Lung (tissue), 12 donors: Measurements from ENCODE around the gene FADS1. TPM values are rescaled to one million over a fixed set of nuclear protein-coding genes. Genes with fewer than 3 reads are reported as not detected.

Source experiments
- ATAC-seq: fragments of 200-7000 bp; cut with Tn5 transposase; one replicate; pipeline ENCODE4 v1.9.1; 2020; ENCODE audit warnings: moderate number of reproducible peaks; ENCODE audit not compliant: insufficient read depth, low FRiP score
- DNase-seq, 3 donors: peaks; one replicate each; pipeline ENCODE4 v3.0.0-alpha.2; 2013 to 2017
- H3K27ac ChIP-seq, 2 donors: one replicate each; pipeline ENCODE4 v1.5.1; 2013; ENCODE audit warnings: mild to moderate bottlenecking in 2 of 2, moderate library complexity in 2 of 2, control low read depth in 1 of 2, inconsistent platforms in 1 of 2, low read depth in 1 of 2, low read length in 1 of 2
- H3K27me3 ChIP-seq, 3 donors: one replicate each; pipeline ENCODE4 v1.5.1; 2013; ENCODE audit warnings: low read length in 2 of 3; ENCODE audit not compliant: control insufficient read depth in 3 of 3, insufficient read depth in 3 of 3
- H3K36me3 ChIP-seq, 4 donors: one replicate each; pipeline ENCODE4 v1.5.1; 2013; ENCODE audit warnings: low read length in 4 of 4, mild to moderate bottlenecking in 1 of 4, moderate library complexity in 1 of 4; ENCODE audit not compliant: control insufficient read depth in 4 of 4, insufficient read depth in 4 of 4
- H3K4me1 ChIP-seq, 5 donors: one replicate each; pipeline ENCODE4 v1.5.1; 2013; ENCODE audit warnings: low read length in 5 of 5, mild to moderate bottlenecking in 2 of 5, moderate library complexity in 1 of 5; ENCODE audit not compliant: control insufficient read depth in 5 of 5, insufficient read depth in 5 of 5
- H3K4me3 ChIP-seq: one replicate; pipeline ENCODE4 v1.5.1; 2013; ENCODE audit warnings: mild to moderate bottlenecking, control low read depth, moderate library complexity
- H3K9ac ChIP-seq, 2 donors: one replicate each; pipeline ENCODE4 v1.5.1; 2013; ENCODE audit warnings: low read length in 2 of 2, control low read depth in 1 of 2; ENCODE audit not compliant: insufficient read depth in 1 of 2
- H3K9me3 ChIP-seq, 4 donors: one replicate each; pipeline ENCODE4 v1.5.1; 2013; ENCODE audit warnings: low read length in 3 of 4, mild to moderate bottlenecking in 1 of 4, moderate library complexity in 1 of 4; ENCODE audit not compliant: control insufficient read depth in 4 of 4, insufficient read depth in 3 of 4
- WGBS, 2 donors: extraction: QIAGEN DNeasy Blood & Tissue Kit; methylation state at CpG; one replicate each; pipeline ENCODE4 v1.1.7; 2013; 5-methylcytosine and 5-hydroxymethylcytosine counted together
- polyA plus RNA-seq, 2 donors: library from polyadenylated mRNA; stranded (reverse); fragments of 200-250 nt; gene quantifications; one replicate each; pipeline ENCODE4 v1.2.1, GENCODE V29; 2013
- total RNA-seq, 2 donors: library from RNA; depleted of rRNA in 1 of 2; stranded (reverse); fragments of >200 nt in 1 of 2; gene quantifications; one replicate each; pipeline ENCODE4 v1.2.1, GENCODE V29; 2014 to 2021
- TF ChIP-seq, protein P1 (sequence below): IDR thresholded peaks from 2 replicates; pipeline ENCODE4 v1.5.1; 2012; ENCODE audit warnings: mild to moderate bottlenecking; ENCODE audit errors: control extremely low read depth, extremely low read depth
- donor health status: control.
- donor health status: control.
- donor health status: Bipolar disorder and iron deficiency.
- donor health status: healthy.
- donor health status: DM: yes; HTN: yes; CAD: no.

Gene FADS1
- total and polyA plus RNA-seq, 4 donors, result 35.1 to 102 (median 45.0) TPM

DNA sequence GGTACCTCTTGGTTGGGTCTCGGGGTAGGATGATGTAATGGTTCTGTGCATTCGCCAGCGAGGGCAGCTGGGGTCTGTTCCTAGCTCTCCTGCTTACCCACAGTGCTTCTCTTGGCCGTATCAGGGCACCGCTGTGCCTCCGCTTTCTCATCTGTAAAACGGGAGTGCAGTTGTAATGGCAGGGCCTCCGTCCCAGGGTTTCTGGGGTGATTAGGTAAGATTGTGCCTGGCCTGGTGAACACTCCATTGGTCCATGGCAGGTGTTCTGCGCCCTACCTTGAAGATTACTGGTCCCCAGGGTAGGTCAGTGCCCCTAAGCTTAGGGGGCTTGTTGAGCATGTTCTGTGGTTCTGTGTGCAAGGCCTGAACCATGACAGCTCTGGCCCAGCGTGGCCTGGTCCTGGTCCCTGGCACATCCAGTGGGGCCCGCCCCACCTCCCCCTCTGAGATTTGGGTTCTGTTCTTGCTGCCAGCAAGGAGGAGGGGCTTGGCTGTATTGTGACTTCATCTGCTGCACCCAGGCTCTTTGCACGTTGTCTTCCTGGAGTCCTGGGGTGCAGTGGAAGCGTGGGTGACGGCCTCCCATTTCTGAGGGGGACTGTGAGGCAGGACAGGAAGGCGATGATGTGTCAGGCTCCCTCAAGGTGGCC, 59.5 kb downstream of the FADS1 start:
- no peak overlapping the region for H3K4me3 ChIP-seq
- peaks cover 0 to 22% (median 0%) of the 10 kb centered on the region in 5 donors for H3K4me1 ChIP-seq
- no peak overlapping the region for H3K9ac ChIP-seq
- TF ChIP-seq, protein P1, sequence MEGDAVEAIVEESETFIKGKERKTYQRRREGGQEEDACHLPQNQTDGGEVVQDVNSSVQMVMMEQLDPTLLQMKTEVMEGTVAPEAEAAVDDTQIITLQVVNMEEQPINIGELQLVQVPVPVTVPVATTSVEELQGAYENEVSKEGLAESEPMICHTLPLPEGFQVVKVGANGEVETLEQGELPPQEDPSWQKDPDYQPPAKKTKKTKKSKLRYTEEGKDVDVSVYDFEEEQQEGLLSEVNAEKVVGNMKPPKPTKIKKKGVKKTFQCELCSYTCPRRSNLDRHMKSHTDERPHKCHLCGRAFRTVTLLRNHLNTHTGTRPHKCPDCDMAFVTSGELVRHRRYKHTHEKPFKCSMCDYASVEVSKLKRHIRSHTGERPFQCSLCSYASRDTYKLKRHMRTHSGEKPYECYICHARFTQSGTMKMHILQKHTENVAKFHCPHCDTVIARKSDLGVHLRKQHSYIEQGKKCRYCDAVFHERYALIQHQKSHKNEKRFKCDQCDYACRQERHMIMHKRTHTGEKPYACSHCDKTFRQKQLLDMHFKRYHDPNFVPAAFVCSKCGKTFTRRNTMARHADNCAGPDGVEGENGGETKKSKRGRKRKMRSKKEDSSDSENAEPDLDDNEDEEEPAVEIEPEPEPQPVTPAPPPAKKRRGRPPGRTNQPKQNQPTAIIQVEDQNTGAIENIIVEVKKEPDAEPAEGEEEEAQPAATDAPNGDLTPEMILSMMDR, result no peak
- DNase-seq, result no peak
- no peak overlapping the region for H3K27ac ChIP-seq
- no peaks in the 10 kb centered on the region for H3K27me3 ChIP-seq
- H3K9me3 ChIP-seq, result no peaks in the 10 kb centered on the region
- 86 to 91% methylated on average over 15 of the region's 15 CpGs for WGBS, 2 donors
- H3K36me3 ChIP-seq, result no peaks in the 10 kb centered on the region
- ATAC-seq, result no peak

DNA sequence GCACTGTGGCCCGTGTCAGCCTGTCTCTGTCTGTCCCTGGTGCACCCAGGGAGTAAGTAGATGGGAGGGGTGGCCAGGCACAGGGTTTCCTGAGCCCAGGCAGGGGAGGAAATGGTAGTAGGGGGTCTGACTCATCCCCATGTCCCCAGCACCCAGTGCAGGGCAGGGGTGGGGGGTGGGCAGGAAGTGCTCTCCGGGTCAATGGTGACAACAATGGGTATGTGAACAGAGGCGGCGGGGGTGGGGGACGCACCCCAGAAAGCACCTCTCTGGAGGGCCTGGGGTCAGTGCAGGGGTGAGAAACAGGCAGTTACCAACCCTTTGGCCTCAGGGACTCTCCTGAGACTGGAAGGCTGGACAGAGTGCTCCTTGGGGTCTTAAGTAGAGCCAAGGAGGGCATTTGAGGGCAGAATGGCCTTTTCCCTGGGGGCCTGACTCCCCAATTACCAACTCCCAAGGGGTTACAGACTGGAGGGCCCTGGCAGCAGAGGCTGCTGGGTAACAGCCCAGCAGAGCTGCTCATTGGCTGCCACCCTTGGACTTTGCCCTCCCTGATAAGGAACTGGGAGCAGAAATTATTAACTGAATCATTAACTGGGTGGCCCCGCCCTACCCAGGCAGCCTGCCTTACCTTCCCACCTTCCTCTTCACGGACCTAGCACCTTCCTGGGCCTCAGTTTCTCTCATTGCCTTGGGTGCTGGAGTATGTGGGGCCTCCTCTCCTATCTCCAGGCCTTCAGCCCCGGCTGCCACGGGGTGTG, 60.2 kb downstream of the FADS1 start:
- H3K4me1 ChIP-seq, result peaks cover 0 to 22% (median 0%) of the 10 kb centered on the region in 5 donors
- TF ChIP-seq, protein P1, result no peak
- DNase-seq (peak in 1 of 3 donors; percentile 33), ATAC-seq (no peak)
- H3K27ac ChIP-seq, result peak overlapping the region in 1 of 2 donors; percentile 5
- WGBS, 2 donors, result 65 to 66% methylated on average over 9 of the region's 9 CpGs
- no peaks in the 10 kb centered on the region for H3K36me3 ChIP-seq
- H3K9me3 ChIP-seq, result no peaks in the 10 kb centered on the region
- no peak overlapping the region for H3K9ac ChIP-seq
- peaks cover 0 to 4% (median 0%) of the 10 kb centered on the region in 3 donors for H3K27me3 ChIP-seq
- no peak overlapping the region for H3K4me3 ChIP-seq

DNA sequence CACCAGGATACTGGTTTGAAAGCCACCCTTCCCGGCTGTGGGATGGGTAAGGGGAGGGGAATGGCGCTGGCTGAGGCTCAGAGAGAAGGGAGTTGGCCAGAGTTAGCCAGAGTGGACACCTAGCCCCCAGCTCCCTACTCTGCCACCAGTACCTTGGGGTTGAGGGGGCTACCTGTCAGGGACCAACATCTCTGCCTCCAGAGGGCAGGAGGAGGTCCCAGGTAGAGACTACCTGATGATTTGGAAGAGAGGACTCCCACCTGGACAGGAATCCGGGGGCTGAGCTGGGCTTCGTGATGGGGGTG, 60.7 kb downstream of the FADS1 start:
- Histone ChIP-seq H3K27ac (no peak overlapping the region), H3K4me1 (peaks cover 0 to 22% (median 0%) of the 10 kb centered on the region in 5 donors), H3K36me3 (no peaks in the 10 kb centered on the region), H3K4me3 (no peak overlapping the region), H3K27me3 (peaks cover 0 to 4% (median 0%) of the 10 kb centered on the region in 3 donors), H3K9me3 (no peaks in the 10 kb centered on the region), H3K9ac (no peak overlapping the region)
- TF ChIP-seq, protein P1, result no peak
- 78 to 87% methylated on average over 4 of the region's 4 CpGs for WGBS, 2 donors
- ATAC-seq (no peak), DNase-seq (no peak)
